ENCODE data around the gene TANGO2. TPM values are rescaled to one million over a fixed set of nuclear protein-coding genes. Genes with fewer than 3 reads are reported as not detected.

The TANGO2 gene
- total RNA-seq, 1 donor from 2014 or later: 13.6 TPM

DNA sequence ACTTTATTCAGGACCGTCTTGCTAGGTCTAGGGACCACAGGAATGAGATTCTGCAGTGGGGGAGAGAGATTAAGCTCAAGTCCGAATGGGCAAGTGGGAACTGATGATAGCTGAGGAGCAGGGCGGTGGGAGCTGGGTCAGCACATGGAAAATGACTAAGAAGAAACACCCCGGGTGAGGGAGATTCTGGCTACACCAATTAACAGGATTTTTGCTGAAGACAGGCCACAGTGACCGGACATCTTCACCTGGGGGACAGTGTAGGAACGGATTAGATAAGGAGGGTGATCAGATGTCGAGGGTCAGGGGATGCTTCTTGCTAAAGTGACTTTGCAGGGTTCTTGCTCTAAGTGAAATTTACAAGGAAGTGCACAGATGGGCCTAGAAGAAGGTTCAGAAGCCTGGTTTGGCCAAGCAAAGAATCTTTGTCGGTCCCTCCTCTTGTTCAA lies 50.6 kb downstream of the TANGO2 start:
- no peaks in the 10 kb centered on the region for H3K36me3 ChIP-seq (ENCODE audit: control insufficient read depth in 3 of 3, insufficient read depth in 3 of 3, low read length in 3 of 3)
- H3K27me3 ChIP-seq (ENCODE audit: control insufficient read depth in 3 of 3, insufficient read depth in 3 of 3, low read length in 3 of 3): no peaks in the 10 kb centered on the region
- no peak overlapping the region for H3K27ac ChIP-seq (ENCODE audit: low read depth, low read length)
- no peak overlapping the region for H3K4me3 ChIP-seq (ENCODE audit: low read length in 3 of 3)
- no peaks in the 10 kb centered on the region for H3K4me1 ChIP-seq (ENCODE audit: control insufficient read depth in 3 of 3, insufficient read depth in 3 of 3, low read length in 3 of 3)
- H3K9ac ChIP-seq (ENCODE audit: low read depth in 1 of 3, low read length in 3 of 3): no peak overlapping the region
- no peaks in the 10 kb centered on the region for H3K9me3 ChIP-seq (ENCODE audit: control insufficient read depth in 3 of 3, low read length in 3 of 3)

DNA sequence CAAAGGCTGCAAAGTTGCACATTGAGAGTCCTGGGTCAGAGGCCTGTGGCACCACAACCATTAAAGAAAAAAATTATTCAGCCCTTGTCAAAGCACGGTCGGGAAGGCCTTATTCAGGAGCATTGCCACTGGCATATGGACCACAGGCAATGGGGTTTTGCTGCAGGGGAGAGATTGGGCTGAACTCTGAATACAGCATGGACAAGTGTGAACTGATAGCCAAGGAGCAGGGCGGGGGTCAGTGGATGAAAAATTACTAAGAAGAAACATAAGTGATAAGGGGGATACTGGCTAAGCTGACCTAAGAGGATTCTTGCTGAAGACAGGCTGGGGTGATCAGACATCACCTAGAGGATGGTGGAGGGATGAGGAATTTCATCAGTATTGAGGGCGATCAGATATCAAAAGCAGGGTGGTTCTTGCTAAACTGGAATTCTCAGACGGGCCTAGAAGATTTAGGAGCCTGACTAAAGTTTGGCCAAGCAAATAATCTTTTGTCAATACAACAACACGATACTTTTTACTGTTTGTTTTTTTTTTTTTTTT lies 55.8 kb downstream of the TANGO2 start:
- H3K27ac ChIP-seq (ENCODE audit: low read depth, low read length): no peak overlapping the region
- no peaks in the 10 kb centered on the region for H3K36me3 ChIP-seq (ENCODE audit: control insufficient read depth in 3 of 3, insufficient read depth in 3 of 3, low read length in 3 of 3)
- no peaks in the 10 kb centered on the region for H3K9me3 ChIP-seq (ENCODE audit: control insufficient read depth in 3 of 3, low read length in 3 of 3)
- H3K4me1 ChIP-seq (ENCODE audit: control insufficient read depth in 3 of 3, insufficient read depth in 3 of 3, low read length in 3 of 3): peaks cover 12 to 15% (median 12%) of the 10 kb centered on the region in 3 donors
- no peak overlapping the region for H3K9ac ChIP-seq (ENCODE audit: low read depth in 1 of 3, low read length in 3 of 3)
- H3K4me3 ChIP-seq (ENCODE audit: low read length in 3 of 3): no peak overlapping the region
- no peaks in the 10 kb centered on the region for H3K27me3 ChIP-seq (ENCODE audit: control insufficient read depth in 3 of 3, insufficient read depth in 3 of 3, low read length in 3 of 3)

GRCh38 chr22:20079745-20080444 lies 59.0 kb downstream of the TANGO2 start, which contains the start of gene DGCR8:
Gene DGCR8, plus strand, starts transcription at chr22:20080241. Its CDS starts 5,723 bp downstream, at chr22:20085964.
- Histone ChIP-seq H3K27me3 (ENCODE audit: control insufficient read depth in 3 of 3, insufficient read depth in 3 of 3, low read length in 3 of 3) (no peaks in the 10 kb centered on the region), H3K9ac (ENCODE audit: low read depth in 1 of 3, low read length in 3 of 3) (peak within 1 kb of the TSS; percentile 88 to 94 (median 92)), H3K9me3 (ENCODE audit: control insufficient read depth in 3 of 3, low read length in 3 of 3) (no peaks in the 10 kb centered on the region), H3K4me1 (ENCODE audit: control insufficient read depth in 3 of 3, insufficient read depth in 3 of 3, low read length in 3 of 3) (peaks cover 36 to 45% (median 43%) of the 10 kb centered on the region in 3 donors), H3K36me3 (ENCODE audit: control insufficient read depth in 3 of 3, insufficient read depth in 3 of 3, low read length in 3 of 3) (peaks cover 0 to 6% (median 0%) of the 10 kb centered on the region in 3 donors), H3K4me3 (ENCODE audit: low read length in 3 of 3) (peak within 1 kb of the TSS; percentile 86 to 98 (median 95)), H3K27ac (ENCODE audit: low read depth, low read length) (peak within 1 kb of the TSS; percentile 86)

DNA sequence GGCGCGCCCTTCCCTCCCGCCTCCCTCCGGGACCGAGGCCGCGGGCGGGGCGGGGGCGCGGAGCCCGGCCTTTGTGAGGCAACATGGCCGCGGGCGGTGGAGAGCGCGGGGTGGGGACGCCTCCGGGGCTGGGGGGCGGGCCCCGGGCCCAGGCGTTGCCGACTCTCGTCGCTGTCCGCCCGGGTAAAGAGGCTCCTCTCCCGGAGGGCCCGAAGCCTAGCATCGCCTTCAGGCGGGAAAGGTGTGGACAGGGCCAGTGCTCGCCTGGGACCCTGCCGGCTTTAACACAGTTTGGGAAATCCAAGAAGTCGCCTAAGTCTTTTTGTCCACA lies 59.5 kb downstream of the TANGO2 start:
- Histone ChIP-seq H3K9me3 (ENCODE audit: control insufficient read depth in 3 of 3, low read length in 3 of 3) (no peaks in the 10 kb centered on the region), H3K4me3 (ENCODE audit: low read length in 3 of 3) (peak overlapping the region; percentile 86 to 98 (median 95)), H3K27me3 (ENCODE audit: control insufficient read depth in 3 of 3, insufficient read depth in 3 of 3, low read length in 3 of 3) (no peaks in the 10 kb centered on the region), H3K9ac (ENCODE audit: low read depth in 1 of 3, low read length in 3 of 3) (peak overlapping the region; percentile 87 to 94 (median 92)), H3K4me1 (ENCODE audit: control insufficient read depth in 3 of 3, insufficient read depth in 3 of 3, low read length in 3 of 3) (peaks cover 40 to 48% (median 46%) of the 10 kb centered on the region in 3 donors), H3K36me3 (ENCODE audit: control insufficient read depth in 3 of 3, insufficient read depth in 3 of 3, low read length in 3 of 3) (peaks cover 0 to 6% (median 0%) of the 10 kb centered on the region in 3 donors), H3K27ac (ENCODE audit: low read depth, low read length) (peak overlapping the region; percentile 86)

- peak overlapping the region; percentile 86 to 98 (median 95) for H3K4me3 ChIP-seq (ENCODE audit: low read length in 3 of 3)
- H3K27ac ChIP-seq (ENCODE audit: low read depth, low read length): peak overlapping the region; percentile 86
- no peaks in the 10 kb centered on the region for H3K9me3 ChIP-seq (ENCODE audit: control insufficient read depth in 3 of 3, low read length in 3 of 3)
- H3K36me3 ChIP-seq (ENCODE audit: control insufficient read depth in 3 of 3, insufficient read depth in 3 of 3, low read length in 3 of 3): peaks cover 4 to 11% (median 5%) of the 10 kb centered on the region in 3 donors
- no peaks in the 10 kb centered on the region for H3K27me3 ChIP-seq (ENCODE audit: control insufficient read depth in 3 of 3, insufficient read depth in 3 of 3, low read length in 3 of 3)
- H3K9ac ChIP-seq (ENCODE audit: low read depth in 1 of 3, low read length in 3 of 3): peak overlapping the region; percentile 87 to 94 (median 92)
- peaks cover 40 to 48% (median 46%) of the 10 kb centered on the region in 3 donors for H3K4me1 ChIP-seq (ENCODE audit: control insufficient read depth in 3 of 3, insufficient read depth in 3 of 3, low read length in 3 of 3)
Measured at GRCh38 chr22:20080776-20081654, 60.1 kb downstream of the TANGO2 start.

DNA sequence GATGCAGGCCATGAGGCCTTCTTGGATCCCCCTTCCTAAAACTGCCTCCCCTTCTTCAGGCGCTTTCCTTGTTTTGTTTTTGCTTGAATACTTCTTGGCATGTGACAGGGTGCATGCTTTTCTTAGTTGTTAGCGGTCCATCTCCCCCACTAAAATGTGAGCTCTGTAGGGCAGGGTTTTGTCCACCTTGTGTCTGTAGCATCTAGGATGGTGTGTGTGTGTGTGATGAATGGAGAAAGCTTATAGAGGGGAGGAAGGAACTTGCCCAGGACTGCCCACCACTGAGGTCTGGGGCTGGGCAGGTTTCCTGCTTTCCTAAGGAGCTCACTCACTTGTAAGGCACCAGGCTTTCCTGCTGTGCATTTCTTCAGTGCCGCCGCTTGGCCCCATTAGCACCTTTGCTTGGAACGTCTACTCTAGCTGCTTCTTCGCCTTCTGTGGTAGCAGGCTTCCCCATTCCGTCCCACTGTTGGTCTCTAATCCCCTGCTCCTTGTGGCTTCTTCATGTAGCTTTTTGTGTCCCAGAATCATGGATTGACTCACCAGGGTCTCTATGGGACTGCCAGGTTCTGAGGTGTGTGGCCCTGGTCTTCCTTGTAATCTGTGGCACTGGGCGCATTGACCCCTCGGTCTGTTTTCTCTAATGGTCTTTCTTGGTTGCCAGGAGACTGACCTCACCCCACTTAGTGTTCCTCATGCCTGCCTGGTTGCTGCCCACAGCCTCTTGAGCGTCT lies 62.4 kb downstream of the TANGO2 start:
- Histone ChIP-seq H3K4me3 (ENCODE audit: low read length in 3 of 3) (no peak overlapping the region), H3K9me3 (ENCODE audit: control insufficient read depth in 3 of 3, low read length in 3 of 3) (no peaks in the 10 kb centered on the region), H3K9ac (ENCODE audit: low read depth in 1 of 3, low read length in 3 of 3) (peak overlapping the region; percentile 7 to 69 (median 54)), H3K27me3 (ENCODE audit: control insufficient read depth in 3 of 3, insufficient read depth in 3 of 3, low read length in 3 of 3) (no peaks in the 10 kb centered on the region), H3K27ac (ENCODE audit: low read depth, low read length) (no peak overlapping the region), H3K4me1 (ENCODE audit: control insufficient read depth in 3 of 3, insufficient read depth in 3 of 3, low read length in 3 of 3) (peaks cover 40 to 48% (median 46%) of the 10 kb centered on the region in 3 donors), H3K36me3 (ENCODE audit: control insufficient read depth in 3 of 3, insufficient read depth in 3 of 3, low read length in 3 of 3) (peaks cover 25 to 34% (median 27%) of the 10 kb centered on the region in 3 donors)

GRCh38 chr22:20083891-20084546 lies 63.1 kb downstream of the TANGO2 start:
- Histone ChIP-seq H3K27ac (ENCODE audit: low read depth, low read length) (peak overlapping the region; percentile 5), H3K4me1 (ENCODE audit: control insufficient read depth in 3 of 3, insufficient read depth in 3 of 3, low read length in 3 of 3) (peaks cover 40 to 48% (median 46%) of the 10 kb centered on the region in 3 donors)

GRCh38 chr22:20084547-20085413 lies 63.9 kb downstream of the TANGO2 start:
- H3K36me3 ChIP-seq (ENCODE audit: control insufficient read depth in 3 of 3, insufficient read depth in 3 of 3, low read length in 3 of 3): peaks cover 40 to 45% (median 40%) of the 10 kb centered on the region in 3 donors

More at GRCh38 chr22:20083891-20084546, 63.1 kb downstream of the TANGO2 start:
- peak overlapping the region in 2 of 3 donors; percentile 8 to 62 for H3K9ac ChIP-seq (ENCODE audit: low read depth in 1 of 3, low read length in 3 of 3)
- H3K9me3 ChIP-seq (ENCODE audit: control insufficient read depth in 3 of 3, low read length in 3 of 3): no peaks in the 10 kb centered on the region
- H3K4me3 ChIP-seq (ENCODE audit: low read length in 3 of 3): peak overlapping the region in 1 of 3 donors; percentile 12
- peaks cover 32 to 38% (median 32%) of the 10 kb centered on the region in 3 donors for H3K36me3 ChIP-seq (ENCODE audit: control insufficient read depth in 3 of 3, insufficient read depth in 3 of 3, low read length in 3 of 3)
- H3K27me3 ChIP-seq (ENCODE audit: control insufficient read depth in 3 of 3, insufficient read depth in 3 of 3, low read length in 3 of 3): no peaks in the 10 kb centered on the region

More at GRCh38 chr22:20084547-20085413, 63.9 kb downstream of the TANGO2 start:
- Histone ChIP-seq H3K9ac (ENCODE audit: low read depth in 1 of 3, low read length in 3 of 3) (peak overlapping the region; percentile 23 to 62 (median 24)), H3K4me3 (ENCODE audit: low read length in 3 of 3) (peak overlapping the region in 1 of 3 donors; percentile 12), H3K4me1 (ENCODE audit: control insufficient read depth in 3 of 3, insufficient read depth in 3 of 3, low read length in 3 of 3) (peaks cover 40 to 46% (median 45%) of the 10 kb centered on the region in 3 donors), H3K9me3 (ENCODE audit: control insufficient read depth in 3 of 3, low read length in 3 of 3) (no peaks in the 10 kb centered on the region), H3K27ac (ENCODE audit: low read depth, low read length) (peak overlapping the region; percentile 5), H3K27me3 (ENCODE audit: control insufficient read depth in 3 of 3, insufficient read depth in 3 of 3, low read length in 3 of 3) (no peaks in the 10 kb centered on the region)
